Ectodermal cell (in vitro differentiated cells): ENCODE measurements around the gene CD7.

Source experiments
- H3K27ac ChIP-seq: 2 replicates; pipeline ENCODE4 v1.7.0; 2013; ENCODE audit warnings: mild to moderate bottlenecking, low read depth, low read length; ENCODE audit not compliant: insufficient read depth, poor library complexity, severe bottlenecking
- H3K27me3 ChIP-seq: 2 replicates; pipeline ENCODE4 v1.7.0; 2013; ENCODE audit warnings: mild to moderate bottlenecking, low read length; ENCODE audit not compliant: insufficient read depth, control insufficient read depth, poor library complexity, severe bottlenecking
- H3K36me3 ChIP-seq: one replicate; pipeline ENCODE4 v1.7.0; 2013; ENCODE audit warnings: low read length; ENCODE audit not compliant: control insufficient read depth, insufficient read depth
- H3K4me1 ChIP-seq: one replicate; pipeline ENCODE4 v1.7.0; 2013; ENCODE audit warnings: low read length; ENCODE audit not compliant: control insufficient read depth, insufficient read depth
- H3K4me3 ChIP-seq: 2 replicates; pipeline ENCODE4 v1.7.0; 2013; ENCODE audit warnings: low read depth, low read length, control low read depth; ENCODE audit not compliant: insufficient read depth
- H3K9me3 ChIP-seq: 2 replicates; pipeline ENCODE4 v1.7.0; 2013; ENCODE audit warnings: mild to moderate bottlenecking, low read length, moderate library complexity; ENCODE audit not compliant: control insufficient read depth
- WGBS, 2 experiments: methylation state at CpG; one replicate each; pipeline ENCODE4 v1.1.7; 2013; ENCODE audit warnings: missing lambda C conversion rate in 2 of 2; 5-methylcytosine and 5-hydroxymethylcytosine counted together

Gene CD7

GRCh38 chr17:82346342-82347300 lies 29.2 kb upstream of the CD7 start:
- Histone ChIP-seq H3K27ac (no peak overlapping the region), H3K9me3 (no peaks in the 10 kb centered on the region), H3K4me3 (no peak overlapping the region), H3K36me3 (no peaks in the 10 kb centered on the region), H3K27me3 (peaks cover 4% of the 10 kb centered on the region), H3K4me1 (peaks cover 9% of the 10 kb centered on the region)
- 92% methylated on average over 28 of the region's 28 CpGs for WGBS, 2 experiments

- Histone ChIP-seq H3K4me3 (no peak overlapping the region), H3K9me3 (no peaks in the 10 kb centered on the region), H3K36me3 (no peaks in the 10 kb centered on the region), H3K27ac (no peak overlapping the region), H3K27me3 (peaks cover 4% of the 10 kb centered on the region), H3K4me1 (peaks cover 9% of the 10 kb centered on the region)
- WGBS, 2 experiments = 93 to 94% methylated on average over 42 of the region's 42 CpGs
Measured at GRCh38 chr17:82345151-82345976, 28.0 kb upstream of the CD7 start.

- Histone ChIP-seq H3K27me3 (peaks cover 8% of the 10 kb centered on the region), H3K4me3 (no peak overlapping the region), H3K9me3 (no peaks in the 10 kb centered on the region), H3K36me3 (no peaks in the 10 kb centered on the region), H3K27ac (no peak overlapping the region), H3K4me1 (peaks cover 9% of the 10 kb centered on the region)
- WGBS, 2 experiments = 89 to 90% methylated on average over 24 of the region's 24 CpGs
Measured at GRCh38 chr17:82344175-82344907, 26.9 kb upstream of the CD7 start.

GRCh38 chr17:82343560-82343959 lies 26.2 kb upstream of the CD7 start:
- no peak overlapping the region for H3K4me3 ChIP-seq
- no peak overlapping the region for H3K27ac ChIP-seq
- no peaks in the 10 kb centered on the region for H3K9me3 ChIP-seq
- H3K4me1 ChIP-seq = peaks cover 9% of the 10 kb centered on the region
- H3K27me3 ChIP-seq = peaks cover 12% of the 10 kb centered on the region
- WGBS, 2 experiments = 93 to 94% methylated on average over 5 of the region's 5 CpGs
- no peaks in the 10 kb centered on the region for H3K36me3 ChIP-seq

GRCh38 chr17:82342361-82343079 lies 25.1 kb upstream of the CD7 start:
- H3K27me3 ChIP-seq = peaks cover 22% of the 10 kb centered on the region
- peaks cover 9% of the 10 kb centered on the region for H3K4me1 ChIP-seq
- H3K36me3 ChIP-seq = no peaks in the 10 kb centered on the region
- 90 to 91% methylated on average over 28 of the region's 28 CpGs for WGBS, 2 experiments
- no peaks in the 10 kb centered on the region for H3K9me3 ChIP-seq
- H3K4me3 ChIP-seq = no peak overlapping the region
- no peak overlapping the region for H3K27ac ChIP-seq

GRCh38 chr17:82339634-82340580 lies 22.5 kb upstream of the CD7 start:
- 76 to 83% methylated on average over 7 to 9 of the region's 10 CpGs for WGBS, 2 experiments
- no peak overlapping the region for H3K27ac ChIP-seq
- H3K4me3 ChIP-seq = no peak overlapping the region
- peaks cover 46% of the 10 kb centered on the region for H3K27me3 ChIP-seq
- peaks cover 19% of the 10 kb centered on the region for H3K4me1 ChIP-seq
- no peaks in the 10 kb centered on the region for H3K9me3 ChIP-seq
- no peaks in the 10 kb centered on the region for H3K36me3 ChIP-seq

GRCh38 chr17:82338858-82339633 lies 21.6 kb upstream of the CD7 start:
- Histone ChIP-seq H3K9me3 (no peaks in the 10 kb centered on the region), H3K4me1 (peaks cover 21% of the 10 kb centered on the region), H3K27ac (no peak overlapping the region), H3K27me3 (peaks cover 55% of the 10 kb centered on the region), H3K36me3 (no peaks in the 10 kb centered on the region), H3K4me3 (no peak overlapping the region)
- WGBS, 2 experiments = 33 to 36% methylated on average over 29 of the region's 29 CpGs

- Histone ChIP-seq H3K9me3 (no peaks in the 10 kb centered on the region), H3K27ac (no peak overlapping the region), H3K36me3 (no peaks in the 10 kb centered on the region), H3K4me3 (no peak overlapping the region), H3K4me1 (peaks cover 29% of the 10 kb centered on the region), H3K27me3 (peaks cover 97% of the 10 kb centered on the region)
- 56 to 58% methylated on average over 16 of the region's 16 CpGs for WGBS, 2 experiments
Measured at GRCh38 chr17:82334622-82335394, 17.4 kb upstream of the CD7 start.
